GF-D8 (cell line): ENCODE measurements around the gene ZKSCAN8.
"Not testable (repeated sequence)": the region's sequence is repeated elsewhere in the genome, so short reads cannot be mapped to it uniquely, and the experiment has no call there.

Experiments used
- DNase-seq: peaks from one replicate; lab custom pipeline; 2025; lab: John Stamatoyannopoulos, UW

Gene ZKSCAN8

DNA sequence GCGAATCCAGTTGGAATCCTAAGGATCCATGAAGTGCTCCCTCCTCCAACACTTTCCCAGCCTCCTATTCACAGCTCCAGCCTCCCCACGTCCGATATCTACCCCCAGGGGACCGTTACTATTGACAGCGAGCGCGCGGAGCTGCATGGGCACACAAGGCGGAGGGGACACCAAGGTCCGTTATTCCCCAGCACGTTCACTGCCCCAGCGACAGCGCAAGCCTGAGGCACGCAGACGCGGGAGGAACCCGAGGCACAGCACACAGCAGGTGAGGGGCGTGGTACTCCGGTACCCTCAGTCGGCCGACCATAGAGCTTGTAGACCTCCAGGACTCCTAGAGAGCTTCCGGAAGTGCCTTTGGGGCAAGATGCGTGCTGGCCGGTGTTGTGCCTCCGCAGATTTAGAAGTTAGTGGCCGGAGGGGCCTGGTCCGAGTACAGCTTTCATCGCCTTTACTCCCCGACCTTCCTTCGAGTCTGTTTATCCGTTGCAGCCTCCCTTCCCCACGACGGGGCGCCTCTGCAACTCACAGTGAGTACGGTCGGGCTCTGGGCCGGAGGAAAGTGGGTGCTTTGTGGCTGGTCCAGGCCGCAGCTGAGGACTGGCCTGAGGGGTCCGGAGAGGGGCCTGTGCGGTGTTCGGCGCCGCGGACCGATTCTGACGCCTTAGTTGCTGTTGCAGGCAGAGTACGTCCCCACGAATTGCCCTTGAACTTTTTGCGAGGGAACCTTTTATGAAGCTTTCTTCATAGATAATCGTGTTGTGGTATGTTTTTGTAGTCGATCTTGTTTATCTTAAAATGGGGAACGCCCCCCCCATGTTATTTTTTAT, at the start of gene ZKSCAN8:
TSS of gene ZKSCAN8 (plus strand) at position 384 of the 830 bp plus-strand sequence. CDS start 6,525 bp downstream, outside the sequence.
- peak; percentile 74 for DNase-seq

DNA sequence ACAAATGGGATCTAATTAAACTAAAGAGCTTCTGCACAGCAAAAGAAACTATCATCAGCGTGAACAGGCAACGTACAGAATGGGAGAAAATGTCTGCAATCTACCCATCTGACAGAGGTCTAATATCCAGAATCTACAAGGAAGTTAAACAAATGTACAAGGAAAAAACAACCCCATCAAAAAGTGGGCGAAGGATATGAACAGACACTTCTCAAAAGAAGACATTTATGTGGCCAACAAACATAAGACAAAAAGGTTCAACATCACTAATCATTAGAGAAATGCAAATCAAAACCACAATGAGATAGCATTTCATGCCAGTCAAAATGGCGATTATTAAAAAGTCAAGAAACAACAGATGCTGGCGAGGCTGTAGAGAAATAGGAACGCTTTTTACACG, 39.5 kb upstream of the ZKSCAN8 start:
- not testable (repeated sequence) for DNase-seq

DNA sequence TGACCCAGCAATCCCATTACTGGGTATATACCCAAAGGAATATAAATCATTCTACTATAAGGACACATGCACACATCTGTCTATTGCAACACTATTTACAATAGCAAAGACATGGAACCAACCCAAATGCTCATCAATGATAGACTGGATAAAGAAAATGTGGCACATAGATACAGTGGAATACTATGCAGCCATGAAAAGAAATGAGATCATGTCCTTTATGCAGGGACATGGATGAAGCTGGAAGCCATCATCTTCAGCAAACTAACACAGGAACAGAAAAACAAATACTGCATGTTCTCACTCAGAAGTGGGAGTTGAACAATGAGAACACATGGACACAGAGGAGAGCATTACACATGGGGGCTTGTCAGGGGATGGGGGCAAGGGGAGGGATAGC, 39.0 kb upstream of the ZKSCAN8 start:
- DNase-seq = not testable (repeated sequence)

DNA sequence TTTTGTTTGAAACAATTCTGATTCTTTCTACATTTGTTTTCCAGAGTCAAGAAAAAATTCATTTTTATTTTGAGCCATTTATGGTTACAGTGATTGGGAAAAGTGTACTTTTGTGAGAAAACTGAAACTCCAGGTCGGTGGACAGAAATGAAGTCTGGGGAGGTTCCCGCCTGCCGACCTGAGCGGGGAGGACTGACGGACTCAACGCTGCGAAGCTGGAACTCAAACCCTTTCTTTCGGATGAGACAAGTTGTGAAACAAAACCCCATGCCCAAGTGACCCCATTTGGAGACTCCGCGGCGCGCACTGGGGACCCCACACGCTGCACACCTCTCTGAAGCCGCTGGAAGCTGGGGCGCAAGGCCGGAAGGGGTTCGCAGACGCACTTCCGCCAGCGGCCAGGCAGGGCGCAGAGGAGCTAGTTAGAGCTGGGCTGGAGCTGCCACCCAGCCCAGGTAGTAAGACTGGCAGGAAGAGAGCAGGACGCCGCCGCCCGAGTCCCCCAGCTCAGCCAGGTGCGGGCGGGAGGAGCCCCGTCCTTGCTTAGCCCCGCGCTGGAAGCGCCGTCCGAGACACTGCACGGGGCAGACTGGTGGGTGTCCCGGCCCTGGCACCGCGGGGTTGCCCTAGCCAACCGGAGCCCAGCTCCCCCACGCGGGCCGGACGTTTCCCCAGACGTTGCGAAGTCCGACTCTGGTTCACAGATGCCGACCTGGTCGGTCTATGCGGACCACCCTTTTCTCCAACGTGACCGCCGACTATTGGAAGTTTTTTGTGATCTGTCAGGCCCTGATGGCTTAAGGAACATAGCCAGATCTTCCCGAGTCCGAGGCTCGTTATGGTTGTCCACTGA, 37.1 kb upstream of the ZKSCAN8 start:
- DNase-seq = peak; percentile 52

DNA sequence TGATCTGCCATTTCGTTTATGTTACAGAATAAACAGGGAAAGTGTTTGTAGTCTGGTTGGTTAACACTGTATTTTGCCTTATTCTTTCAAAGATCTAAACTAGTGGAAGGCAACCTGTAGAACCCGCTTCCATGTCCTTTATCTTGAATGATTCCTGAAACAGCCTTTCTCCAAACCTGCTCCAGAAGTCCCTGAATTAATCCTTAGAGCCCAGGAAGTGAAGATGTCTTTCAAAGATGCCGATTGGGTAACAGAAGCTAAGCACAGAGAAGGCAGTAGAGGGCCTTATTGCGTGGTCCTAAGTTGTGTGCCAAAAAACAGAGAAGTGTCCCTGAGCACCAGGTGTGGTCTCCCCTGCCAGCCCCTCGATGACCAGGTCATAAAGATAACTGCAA, 36.4 kb upstream of the ZKSCAN8 start:
- peak; percentile 54 for DNase-seq

DNA sequence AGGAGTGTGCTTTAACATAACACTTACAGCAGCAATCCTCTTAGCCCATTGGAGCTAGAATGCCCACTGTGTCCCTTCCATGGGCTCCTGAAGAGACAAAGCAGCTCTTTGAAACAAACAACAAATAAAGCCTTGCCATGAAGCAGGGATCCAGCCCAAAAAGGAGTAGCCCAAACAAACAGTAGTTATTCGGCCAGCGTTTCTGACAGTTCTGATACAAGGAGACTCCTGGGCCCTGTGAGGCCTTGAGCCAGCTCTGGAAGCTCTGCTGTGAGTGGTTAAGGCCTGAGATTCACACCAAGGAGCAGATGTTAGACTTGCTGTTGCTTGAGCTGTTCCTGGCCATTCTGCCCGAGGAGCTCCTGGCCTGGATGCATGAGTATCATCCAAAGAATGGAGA, 34.2 kb upstream of the ZKSCAN8 start:
- no peak for DNase-seq

DNA sequence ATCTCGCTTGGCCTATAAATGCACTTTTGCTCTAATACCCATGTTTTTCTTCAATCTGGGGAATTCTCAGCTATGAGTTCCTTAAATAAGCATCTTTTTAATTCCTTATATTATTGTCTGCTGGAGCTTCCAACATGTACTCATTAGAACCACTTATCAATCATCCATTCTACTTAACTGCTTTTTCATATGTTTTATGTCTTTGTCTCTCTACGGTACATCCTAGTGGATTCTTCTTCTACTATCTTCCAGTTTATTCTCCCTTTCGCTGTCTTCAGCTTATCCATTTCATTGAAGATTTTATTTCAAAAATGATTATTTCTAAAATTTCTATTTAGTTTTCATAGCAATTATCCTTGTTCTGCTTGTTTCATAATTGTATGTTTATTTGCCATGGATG, 29.7 kb upstream of the ZKSCAN8 start:
- no peak for DNase-seq

DNA sequence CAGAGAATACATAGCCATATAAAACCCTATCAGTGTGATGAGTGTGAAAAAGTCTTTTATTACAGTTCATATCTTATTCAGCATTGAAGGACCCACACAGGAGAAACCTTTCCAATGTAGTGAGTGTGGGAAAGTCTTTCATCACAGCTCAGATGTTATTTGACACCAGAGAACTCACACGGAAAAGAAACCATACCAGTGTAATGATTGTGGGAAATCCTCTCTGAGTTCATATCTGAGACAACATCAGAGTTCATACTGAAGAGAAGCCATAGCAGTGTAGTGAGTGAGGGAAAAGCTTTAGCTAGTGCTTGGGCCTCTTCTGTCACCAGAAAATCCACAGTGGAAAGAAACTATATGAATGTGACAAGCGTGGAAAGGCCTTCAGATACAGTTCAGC, 25.9 kb upstream of the ZKSCAN8 start:
- DNase-seq = no peak

DNA sequence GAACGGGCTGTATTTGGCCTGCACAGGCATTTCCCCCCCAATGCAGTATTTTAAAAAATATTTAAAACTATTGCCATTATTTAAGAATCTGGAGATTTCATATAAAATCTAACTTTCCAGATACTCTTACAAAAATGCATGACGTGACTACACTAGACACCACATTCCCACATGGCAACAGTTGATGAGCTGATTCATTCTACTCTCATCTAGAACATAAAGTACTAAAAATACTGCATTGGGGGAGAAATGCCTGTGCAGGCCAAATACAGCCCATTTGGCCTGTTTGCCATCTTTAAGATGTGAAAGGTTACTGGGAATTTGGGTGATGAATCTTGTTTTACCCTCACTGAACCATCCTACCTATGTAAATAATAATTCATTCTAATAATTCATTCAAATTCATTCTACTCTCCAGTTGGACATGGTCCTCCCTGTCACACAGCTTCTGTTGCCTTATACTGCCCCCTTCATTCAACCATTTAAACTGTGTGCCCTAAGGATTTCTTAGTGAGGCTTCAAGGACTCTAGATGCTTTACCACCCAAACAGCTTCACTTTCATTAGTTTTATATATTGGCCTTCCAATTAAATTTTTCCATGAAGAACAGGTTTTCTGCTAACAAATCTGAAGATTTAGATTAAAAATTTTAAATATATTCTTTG, 24.2 kb upstream of the ZKSCAN8 start:
- no peak for DNase-seq

DNA sequence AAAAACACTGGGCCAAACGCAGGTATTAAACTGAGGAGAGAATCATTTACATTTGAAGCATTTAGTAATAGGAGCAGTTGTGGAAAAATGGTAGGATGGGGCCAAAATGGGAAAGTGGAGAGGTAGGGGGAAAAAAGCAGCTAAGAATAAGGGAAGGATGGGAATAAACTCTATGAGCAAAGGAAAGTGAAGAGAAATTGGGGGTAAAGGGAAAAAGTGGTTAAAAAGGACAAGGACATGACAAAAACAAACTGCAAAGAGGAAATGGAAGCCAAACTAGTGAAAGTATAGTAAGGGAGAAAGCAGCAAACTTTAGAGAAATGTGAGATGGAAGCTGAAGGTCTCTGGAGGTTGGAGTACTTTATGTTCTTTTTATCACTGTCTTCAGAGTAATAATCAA, 23.5 kb upstream of the ZKSCAN8 start:
- DNase-seq = no peak

DNA sequence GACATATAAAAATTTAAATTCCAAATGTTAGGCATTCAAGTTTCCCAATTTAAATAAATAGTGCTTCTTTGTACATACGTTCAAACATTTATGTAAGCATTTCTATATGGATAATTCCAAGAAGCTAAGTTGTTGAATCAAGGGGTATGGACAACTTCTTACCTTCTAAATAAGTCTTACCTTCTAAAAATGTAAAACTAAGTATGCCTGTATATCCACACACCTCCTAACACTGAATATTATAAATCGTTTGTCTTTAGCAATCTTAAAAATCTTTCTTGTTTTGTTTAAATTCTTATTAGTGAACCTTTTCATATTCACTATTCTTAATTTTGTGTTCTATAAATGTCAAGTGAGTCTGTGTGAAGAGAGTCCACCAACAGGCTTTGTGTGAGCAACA, 19.8 kb upstream of the ZKSCAN8 start:
- DNase-seq = no peak

DNA sequence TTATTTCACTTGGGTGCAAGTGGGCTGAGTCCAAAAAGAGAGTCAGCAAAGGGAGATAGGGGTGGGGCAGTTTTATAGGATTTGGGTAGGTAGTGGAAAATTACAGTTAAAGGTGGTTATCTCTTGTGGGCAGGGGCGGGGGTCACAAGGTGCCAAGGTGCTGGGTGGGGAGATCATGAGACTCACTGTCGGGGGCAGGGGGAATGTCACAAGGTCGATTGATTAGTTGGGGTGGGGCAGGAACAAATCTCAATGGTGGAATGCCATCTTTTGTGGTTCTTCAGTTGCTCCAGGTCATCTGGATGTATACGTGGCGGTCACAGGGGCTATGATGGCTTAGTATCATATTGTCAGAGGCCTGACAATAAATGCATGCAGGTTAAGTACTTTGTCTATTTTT, 19.4 kb upstream of the ZKSCAN8 start:
- not testable (repeated sequence) for DNase-seq

DNA sequence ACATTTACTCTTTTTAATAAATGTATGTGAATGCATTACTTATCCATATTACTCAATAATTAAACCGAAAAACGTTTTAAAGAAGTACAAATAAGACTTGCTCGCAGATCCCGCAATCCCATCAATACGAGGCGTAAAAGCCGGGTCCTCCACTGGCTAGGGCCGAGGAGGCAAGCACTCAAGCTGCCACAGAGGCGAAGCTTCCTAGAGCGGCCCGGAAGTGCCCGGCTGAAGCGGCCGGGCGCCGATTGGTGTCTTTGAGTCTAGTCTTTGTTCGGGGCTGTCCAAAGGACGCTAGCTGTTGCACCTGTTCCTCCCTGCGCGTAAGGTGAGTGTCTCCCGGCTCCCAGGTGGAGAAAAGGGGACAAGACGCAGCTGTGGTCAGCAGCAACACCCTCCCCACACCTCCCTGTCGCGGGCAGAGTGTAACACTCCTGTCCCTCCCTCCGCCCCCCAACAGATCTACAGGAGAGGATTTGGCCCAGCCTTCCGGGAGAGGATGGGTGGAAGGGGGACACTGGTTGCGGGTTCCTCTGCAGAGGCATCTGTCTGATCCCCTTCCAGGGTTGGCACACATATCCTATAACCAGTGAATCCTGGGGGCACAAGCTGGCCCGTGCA, 17.2 kb upstream of the ZKSCAN8 start, which contains the start of gene ZSCAN16:
TSS of gene ZSCAN16 (plus strand) at position 260 of the 621 bp plus-strand sequence. CDS start 835 bp downstream, outside the sequence.
- peak; percentile 54 for DNase-seq

DNA sequence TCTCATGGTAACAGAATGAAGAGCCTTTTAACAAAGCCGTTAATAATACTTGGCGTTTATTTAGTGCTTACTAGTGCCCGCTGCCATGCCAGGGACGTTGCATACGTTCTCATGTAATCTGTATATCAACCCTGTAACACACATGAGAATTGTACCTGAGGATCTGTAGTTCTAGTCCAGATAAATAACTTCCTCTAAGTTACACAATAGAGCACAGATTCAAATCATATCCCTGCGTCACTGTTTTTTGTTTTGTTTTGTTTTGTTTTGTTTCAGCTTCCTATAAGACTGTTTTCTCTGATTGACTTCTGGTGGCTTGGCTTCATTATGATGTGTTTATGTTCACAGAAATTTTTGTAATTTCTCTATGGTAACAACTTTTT, 16.7 kb upstream of the ZKSCAN8 start:
- no peak for DNase-seq

DNA sequence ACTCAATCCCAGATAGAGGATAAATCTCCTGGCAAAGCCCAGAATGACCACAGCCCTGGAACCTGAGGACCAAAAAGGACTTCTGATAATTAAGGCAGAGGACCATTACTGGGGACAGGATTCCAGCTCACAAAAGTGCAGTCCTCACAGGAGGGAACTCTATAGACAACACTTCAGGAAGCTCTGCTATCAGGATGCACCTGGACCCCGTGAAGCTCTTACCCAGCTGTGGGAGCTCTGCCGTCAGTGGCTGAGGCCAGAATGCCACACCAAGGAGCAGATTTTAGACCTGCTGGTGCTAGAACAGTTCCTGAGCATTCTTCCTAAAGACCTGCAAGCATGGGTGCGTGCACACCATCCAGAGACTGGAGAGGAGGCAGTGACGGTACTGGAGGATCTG, 16.3 kb upstream of the ZKSCAN8 start:
- no peak for DNase-seq

DNA sequence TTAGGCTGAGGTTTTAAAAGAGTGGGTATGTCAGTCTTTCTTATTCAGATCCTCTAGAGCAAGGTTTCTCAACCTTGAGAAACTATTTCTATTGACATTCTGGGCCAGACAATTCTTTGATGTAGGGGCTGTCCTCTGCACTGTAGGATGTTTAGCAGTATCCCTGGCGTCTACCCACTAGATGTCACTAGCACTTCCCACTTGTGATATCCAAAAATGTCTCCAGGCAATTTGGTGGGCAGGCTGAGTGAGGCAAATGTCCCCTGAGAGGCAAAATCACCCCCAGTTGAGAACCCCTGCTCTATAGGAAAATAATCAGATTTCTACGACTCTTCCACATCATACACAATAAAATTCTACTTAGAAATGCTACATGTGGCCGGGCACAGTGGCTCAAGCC, 7.7 kb upstream of the ZKSCAN8 start:
- DNase-seq = peak; percentile 19

DNA sequence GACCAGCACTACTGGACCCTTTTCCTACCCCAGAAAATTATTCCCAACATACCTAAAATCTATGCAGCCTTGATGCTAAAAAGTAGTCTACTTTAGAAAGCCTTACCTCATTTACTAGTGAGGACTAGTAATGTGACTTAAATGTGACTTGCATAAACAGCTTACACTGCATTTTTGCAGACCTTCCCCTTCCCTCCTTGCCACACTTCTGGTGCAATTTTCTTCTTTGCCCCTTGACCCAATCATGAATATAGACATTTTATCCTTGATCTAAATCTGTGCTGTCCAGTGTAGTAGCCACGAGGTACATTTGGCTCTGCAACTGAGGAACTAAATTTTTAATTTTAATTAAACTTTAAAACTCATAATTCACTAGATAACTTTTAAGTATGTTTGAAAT, 7.0 kb upstream of the ZKSCAN8 start:
- DNase-seq = peak; percentile 4

DNA sequence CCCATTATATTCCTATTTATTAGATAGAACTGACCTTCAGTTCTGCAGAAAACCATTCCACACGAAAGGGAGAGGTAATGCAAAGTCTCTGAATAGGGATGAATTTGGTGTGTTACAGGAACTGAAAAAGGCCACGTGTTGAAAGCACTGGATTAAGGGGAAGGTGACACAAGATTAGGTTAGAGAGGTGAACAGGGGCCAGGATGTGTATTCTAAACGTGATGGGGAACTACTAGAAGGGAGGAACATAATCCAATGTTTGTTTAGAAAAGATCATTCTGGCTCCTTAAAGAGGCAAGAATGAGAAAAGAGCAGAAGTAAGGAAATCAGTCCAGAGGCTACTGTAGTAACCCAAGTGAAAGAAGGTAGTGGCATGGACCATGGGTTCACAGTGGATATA, 6.3 kb upstream of the ZKSCAN8 start:
- peak; percentile 23 for DNase-seq

DNA sequence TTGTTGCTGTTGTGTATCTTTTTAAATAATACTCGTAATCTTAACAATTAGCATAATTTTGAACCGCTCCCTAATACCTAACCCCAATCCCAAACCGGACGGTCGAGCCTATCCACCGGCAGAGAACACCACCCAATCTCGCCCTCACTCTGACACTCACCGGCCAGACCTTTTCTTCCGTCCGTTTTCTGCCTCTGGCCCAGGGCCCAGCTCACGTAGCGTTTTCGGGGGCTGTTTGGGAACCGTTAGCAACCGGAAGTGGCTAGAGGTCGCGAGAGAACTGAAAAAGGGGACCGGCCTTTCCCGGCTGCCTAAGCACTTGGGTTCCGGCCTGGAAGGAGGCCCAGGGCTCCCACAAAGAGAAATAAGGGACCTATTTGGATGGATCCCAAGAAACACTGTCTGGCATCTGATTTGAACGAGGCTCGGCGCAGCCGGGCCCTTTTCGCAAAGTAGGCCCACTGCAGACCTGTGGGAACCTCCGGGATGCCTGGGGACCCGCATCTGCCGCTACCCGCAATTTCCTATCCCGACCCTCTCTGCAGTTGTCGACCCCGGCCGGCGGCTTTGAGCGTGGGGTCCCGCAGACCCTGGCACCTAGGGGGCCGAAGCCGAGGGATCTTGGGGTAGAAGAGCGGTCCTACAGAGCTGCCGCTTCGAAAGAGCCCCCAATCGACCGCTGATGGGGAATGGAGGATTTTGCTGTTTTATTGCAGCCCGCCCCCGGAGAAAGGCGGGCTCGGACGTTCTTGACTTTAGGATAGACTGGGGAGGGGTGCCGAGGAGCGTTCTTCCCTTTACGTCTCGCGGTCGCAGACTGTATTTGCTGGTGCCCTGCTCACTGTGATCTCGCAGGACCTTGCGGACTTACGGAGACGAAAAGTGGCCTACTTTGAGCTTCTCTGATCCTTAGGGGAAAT, 4.8 kb upstream of the ZKSCAN8 start:
- peak; percentile 76 for DNase-seq

DNA sequence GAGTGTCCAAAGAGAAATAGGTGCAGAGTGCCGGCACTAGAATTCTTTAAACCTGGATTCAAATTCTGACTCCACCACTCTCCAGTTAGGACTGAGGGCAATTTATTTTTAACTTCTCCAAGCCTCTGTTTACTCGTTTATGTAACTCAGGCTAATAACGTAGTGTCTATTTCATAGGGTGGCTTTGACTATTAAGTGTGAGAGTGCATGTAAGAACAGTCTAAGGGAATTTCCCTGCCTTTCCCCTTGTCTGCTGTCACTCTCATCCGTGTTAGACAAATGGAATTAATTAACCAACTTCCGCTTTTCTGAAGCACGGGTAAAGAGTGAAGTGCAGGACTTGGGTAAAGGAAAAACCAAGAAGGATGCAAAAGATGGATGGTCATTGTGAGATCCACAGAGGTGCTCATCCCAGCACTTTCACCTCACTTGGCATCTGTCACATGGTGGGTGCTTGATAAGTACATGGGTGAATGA, 4.1 kb upstream of the ZKSCAN8 start:
- DNase-seq = peak; percentile 42
